ENCODE results near the gene MYCN.
"Not testable (repeated sequence)": the region's sequence is repeated elsewhere in the genome, so short reads cannot be mapped to it uniquely, and the experiment has no call there.

Gene MYCN

GRCh38 chr2:15895615-15896469, 44.5 kb upstream of the MYCN start:
- DNase-seq (ENCODE audit: low read depth, low spot score), result no peak

GRCh38 chr2:15896859-15897258, 43.5 kb upstream of the MYCN start:
- Histone ChIP-seq H3K4me3 (no peak overlapping the region), H3K9ac (ENCODE audit: insufficient read length) (no peak overlapping the region), H3K36me3 (ENCODE audit: insufficient read depth, low read length) (no peaks in the 10 kb centered on the region), H3K27ac (no peak overlapping the region), H3K9me3 (ENCODE audit: low read depth, low read length) (no peaks in the 10 kb centered on the region; the same call in 1 of the 2 replicates)
- TF ChIP-seq FOXP2 (optimal IDR thresholded peaks at IDR 0.05; ENCODE audit: control extremely low read depth, extremely low read length, insufficient read depth) (no peak), EZH2 (IDR thresholded peaks at IDR 0.05) (no peak), POLR2AphosphoS5 (IDR thresholded peaks at IDR 0.05; ENCODE audit: borderline replicate concordance, low read depth, low read length) (no peak)
- no peak for DNase-seq (ENCODE audit: low read depth, low spot score)

More at GRCh38 chr2:15895615-15896469, 44.5 kb upstream of the MYCN start:
- Histone ChIP-seq H3K27ac (no peak overlapping the region), H3K9ac (ENCODE audit: insufficient read length) (no peak overlapping the region), H3K9me3 (ENCODE audit: low read depth, low read length) (no peaks in the 10 kb centered on the region), H3K4me3 (no peak overlapping the region), H3K36me3 (ENCODE audit: insufficient read depth, low read length) (no peaks in the 10 kb centered on the region)
- no peak for TF ChIP-seq POLR2AphosphoS5 (IDR thresholded peaks at IDR 0.05; ENCODE audit: borderline replicate concordance, low read depth, low read length)
- no peak for TF ChIP-seq FOXP2 (optimal IDR thresholded peaks at IDR 0.05; ENCODE audit: control extremely low read depth, extremely low read length, insufficient read depth)
- no peak for TF ChIP-seq EZH2 (IDR thresholded peaks at IDR 0.05)

GRCh38 chr2:15897431-15898098, 42.8 kb upstream of the MYCN start:
- TF ChIP-seq EZH2 (IDR thresholded peaks at IDR 0.05) (no peak), POLR2AphosphoS5 (IDR thresholded peaks at IDR 0.05; ENCODE audit: borderline replicate concordance, low read depth, low read length) (no peak)
- Histone ChIP-seq H3K27ac (no peak overlapping the region), H3K9me3 (ENCODE audit: low read depth, low read length) (no peaks in the 10 kb centered on the region; the same call in 1 of the 2 replicates), H3K9ac (ENCODE audit: insufficient read length) (no peak overlapping the region), H3K4me3 (no peak overlapping the region), H3K36me3 (ENCODE audit: insufficient read depth, low read length) (no peaks in the 10 kb centered on the region)
- no peak for DNase-seq (ENCODE audit: low read depth, low spot score)

- Histone ChIP-seq H3K27ac (no peak overlapping the region), H3K9ac (ENCODE audit: insufficient read length) (no peak overlapping the region)
- TF ChIP-seq POLR2AphosphoS5 (IDR thresholded peaks at IDR 0.05; ENCODE audit: borderline replicate concordance, low read depth, low read length) (no peak), FOXP2 (optimal IDR thresholded peaks at IDR 0.05; ENCODE audit: control extremely low read depth, extremely low read length, insufficient read depth) (no peak), EZH2 (IDR thresholded peaks at IDR 0.05) (no peak)
Measured at GRCh38 chr2:15899327-15899612, 41.1 kb upstream of the MYCN start.

GRCh38 chr2:15899751-15900493, 40.4 kb upstream of the MYCN start:
- Histone ChIP-seq H3K9ac (ENCODE audit: insufficient read length) (no peak overlapping the region), H3K4me3 (no peak overlapping the region), H3K36me3 (ENCODE audit: insufficient read depth, low read length) (no peaks in the 10 kb centered on the region), H3K27ac (no peak overlapping the region), H3K9me3 (ENCODE audit: low read depth, low read length) (no peaks in the 10 kb centered on the region; the same call in 1 of the 2 replicates)
- no peak for DNase-seq (ENCODE audit: low read depth, low spot score)
- no peak for TF ChIP-seq FOXP2 (optimal IDR thresholded peaks at IDR 0.05; ENCODE audit: control extremely low read depth, extremely low read length, insufficient read depth)
- no peak for TF ChIP-seq POLR2AphosphoS5 (IDR thresholded peaks at IDR 0.05; ENCODE audit: borderline replicate concordance, low read depth, low read length)
- TF ChIP-seq EZH2 (IDR thresholded peaks at IDR 0.05), result no peak

More at GRCh38 chr2:15899327-15899612, 41.1 kb upstream of the MYCN start:
- no peak overlapping the region for H3K4me3 ChIP-seq
- no peaks in the 10 kb centered on the region; the same call in 1 of the 2 replicates for H3K9me3 ChIP-seq (ENCODE audit: low read depth, low read length)
- no peaks in the 10 kb centered on the region for H3K36me3 ChIP-seq (ENCODE audit: insufficient read depth, low read length)
- no peak for DNase-seq (ENCODE audit: low read depth, low spot score)

- Histone ChIP-seq H3K9ac (ENCODE audit: insufficient read length) (no peak overlapping the region), H3K27ac (no peak overlapping the region), H3K4me3 (no peak overlapping the region), H3K9me3 (ENCODE audit: low read depth, low read length) (no peaks in the 10 kb centered on the region; the same call in 1 of the 2 replicates), H3K36me3 (ENCODE audit: insufficient read depth, low read length) (no peaks in the 10 kb centered on the region)
- DNase-seq (ENCODE audit: low read depth, low spot score), result no peak
- TF ChIP-seq EZH2 (IDR thresholded peaks at IDR 0.05) (no peak), FOXP2 (optimal IDR thresholded peaks at IDR 0.05; ENCODE audit: control extremely low read depth, extremely low read length, insufficient read depth) (no peak), POLR2AphosphoS5 (IDR thresholded peaks at IDR 0.05; ENCODE audit: borderline replicate concordance, low read depth, low read length) (no peak)
Measured at GRCh38 chr2:15901095-15901807, 39.1 kb upstream of the MYCN start.

GRCh38 chr2:15901808-15902130, 38.6 kb upstream of the MYCN start:
- no peak overlapping the region for H3K4me3 ChIP-seq
- DNase-seq (ENCODE audit: low read depth, low spot score), result no peak
- no peak overlapping the region for H3K9ac ChIP-seq (ENCODE audit: insufficient read length)
- no peaks in the 10 kb centered on the region; the same call in 1 of the 2 replicates for H3K9me3 ChIP-seq (ENCODE audit: low read depth, low read length)
- H3K36me3 ChIP-seq (ENCODE audit: insufficient read depth, low read length), result no peaks in the 10 kb centered on the region
- no peak for TF ChIP-seq POLR2AphosphoS5 (IDR thresholded peaks at IDR 0.05; ENCODE audit: borderline replicate concordance, low read depth, low read length)
- no peak for TF ChIP-seq EZH2 (IDR thresholded peaks at IDR 0.05)
- no peak for TF ChIP-seq FOXP2 (optimal IDR thresholded peaks at IDR 0.05; ENCODE audit: control extremely low read depth, extremely low read length, insufficient read depth)
- no peak overlapping the region for H3K27ac ChIP-seq

GRCh38 chr2:15903910-15904309, 36.4 kb upstream of the MYCN start:
- H3K9ac ChIP-seq (ENCODE audit: insufficient read length); H3K36me3 ChIP-seq (ENCODE audit: insufficient read depth, low read length); H3K9me3 ChIP-seq (ENCODE audit: low read depth, low read length); DNase-seq (ENCODE audit: low read depth, low spot score); H3K27ac ChIP-seq; H3K4me3 ChIP-seq: not testable (repeated sequence)

All from SK-N-MC (cell line).